Erythroblast (primary cell): ENCODE results near the gene KHDC1L.
"Not testable (repeated sequence)": the region's sequence is repeated elsewhere in the genome, so short reads cannot be mapped to it uniquely, and the experiment has no call there.

ENCODE experiments used
- GATA1 ChIP-seq: IDR thresholded peaks from 2 replicates; pipeline ENCODE4 v1.6.1; 2011; ENCODE audit warnings: low read depth, mild to moderate bottlenecking, control low read depth, low read length, moderate library complexity
- POLR2A ChIP-seq: IDR thresholded peaks from 2 replicates; pipeline ENCODE4 v1.6.1; 2011; ENCODE audit warnings: mild to moderate bottlenecking, low read length

- TF ChIP-seq POLR2A, GATA1: not testable (repeated sequence)
Observed at GRCh38 chr6:73233971-73234370, 8.7 kb upstream of the KHDC1L start.
